Neural cell (in vitro differentiated cells): ENCODE measurements around the gene GRID1. TPM values are rescaled to one million over a fixed set of nuclear protein-coding genes. Genes with fewer than 3 reads are reported as not detected.

Source experiments
- H2AFZ ChIP-seq: fragments of 200-600, 300-800 bp; sonication (generic), shearing (Covaris generic); 2 replicates; pipeline ENCODE4 v1.6.0; 2014; ENCODE audit warnings: low read depth, mild to moderate bottlenecking, antibody characterized with exemption, low read length, moderate library complexity
- H3F3A ChIP-seq: fragments of 200-600 bp; shearing (Covaris generic); 2 replicates; pipeline ENCODE4 v1.6.1; 2016; ENCODE audit warnings: mild to moderate bottlenecking, moderate library complexity, mixed read lengths, antibody characterized with exemption, low read length; ENCODE audit not compliant: insufficient read depth, poor library complexity, severe bottlenecking
- H3K27ac ChIP-seq: fragments of 200-600, 300-800 bp; sonication (generic), shearing (Covaris generic); 2 replicates; pipeline ENCODE4 v1.5.1; 2014; ENCODE audit warnings: mild to moderate bottlenecking, low read length, moderate library complexity
- H3K27me3 ChIP-seq: fragments of 300-800, 200-600 bp; sonication (generic), shearing (Covaris generic); 2 replicates; pipeline ENCODE4 v1.6.0; 2014; ENCODE audit warnings: mild to moderate bottlenecking, low read depth, low read length, moderate library complexity; ENCODE audit not compliant: insufficient read depth
- H3K36me3 ChIP-seq: fragments of 300-800, 200-600 bp; sonication (generic), shearing (Covaris generic); 2 replicates; pipeline ENCODE4 v1.5.1; 2014; ENCODE audit warnings: mild to moderate bottlenecking, antibody characterized with exemption, low read length, moderate library complexity; ENCODE audit not compliant: insufficient read depth
- H3K4me2 ChIP-seq: fragments of 300-800, 200-600 bp; sonication (generic), shearing (Covaris generic); 2 replicates; pipeline ENCODE4 v1.6.0; 2014; ENCODE audit warnings: mild to moderate bottlenecking, low read length
- H3K4me3 ChIP-seq: fragments of 300-800, 200-600 bp; sonication (generic), shearing (Covaris generic); 2 replicates; pipeline ENCODE4 v1.5.1; 2014; ENCODE audit warnings: mild to moderate bottlenecking, low read length, moderate library complexity
- H3K79me2 ChIP-seq: fragments of 200-600 bp; shearing (Covaris generic); replicated peaks from 2 replicates; pipeline ENCODE4 v1.6.0; 2014; ENCODE audit warnings: mild to moderate bottlenecking, low read length, moderate library complexity; ENCODE audit not compliant: insufficient read depth
- H3K9ac ChIP-seq: fragments of 300-800, 200-600 bp; sonication (generic), shearing (Covaris generic); 2 replicates; pipeline ENCODE4 v1.6.1; 2016; ENCODE audit warnings: mild to moderate bottlenecking, low read length, mixed read lengths
- H3K9me2 ChIP-seq: fragments of 200-600 bp; shearing (Covaris generic); 2 replicates; pipeline ENCODE4 v1.6.1; 2016; ENCODE audit warnings: mild to moderate bottlenecking, low read length, mixed read lengths; ENCODE audit not compliant: insufficient read depth
- H3K9me3 ChIP-seq: fragments of 200-600, 300-800 bp; sonication (generic), shearing (Covaris generic); 2 replicates; pipeline ENCODE4 v1.6.1; 2016; ENCODE audit warnings: mild to moderate bottlenecking, mixed run types, low read length, moderate library complexity, mixed read lengths
- H4K20me1 ChIP-seq: fragments of 200-600 bp; shearing (Covaris generic); 2 replicates; pipeline ENCODE4 v1.6.1; 2016; ENCODE audit warnings: mild to moderate bottlenecking, mixed run types; ENCODE audit not compliant: insufficient read depth
- CTCF ChIP-seq: fragments of 450-650 bp; IDR thresholded peaks from 2 replicates; pipeline ENCODE4 v1.5.1; 2014; ENCODE audit warnings: antibody characterized with exemption, mild to moderate bottlenecking, moderate library complexity; ENCODE audit not compliant: poor library complexity, severe bottlenecking
- EP300 ChIP-seq: fragments of 450-650 bp; conservative IDR thresholded peaks from 2 replicates; pipeline ENCODE4 v1.6.1; 2014; ENCODE audit warnings: antibody characterized with exemption, mild to moderate bottlenecking, moderate library complexity; ENCODE audit not compliant: poor library complexity, severe bottlenecking
- EZH2 ChIP-seq: fragments of 200-600, 300-800 bp; shearing (Covaris generic), sonication (generic); IDR thresholded peaks from 2 replicates; pipeline ENCODE4 v1.6.1; 2014; ENCODE audit warnings: antibody characterized with exemption, low read length, borderline replicate concordance, mild to moderate bottlenecking; ENCODE audit not compliant: insufficient read depth, poor library complexity, severe bottlenecking
- MXI1 ChIP-seq: fragments of 450-650 bp; conservative IDR thresholded peaks from 2 replicates; pipeline ENCODE4 v1.6.1; 2014; ENCODE audit warnings: antibody characterized with exemption, mild to moderate bottlenecking; ENCODE audit not compliant: poor library complexity, severe bottlenecking
- POLR2AphosphoS5 ChIP-seq: IDR thresholded peaks from 2 replicates; pipeline ENCODE4 v1.6.1; 2012
- RAD21 ChIP-seq: fragments of 450-650 bp; conservative IDR thresholded peaks from 2 replicates; pipeline ENCODE4 v1.6.1; 2014; ENCODE audit warnings: antibody characterized with exemption, mild to moderate bottlenecking, moderate library complexity
- SMC3 ChIP-seq: fragments of 450-650 bp; conservative IDR thresholded peaks from 2 replicates; pipeline ENCODE4 v1.6.1; 2014; ENCODE audit warnings: antibody characterized with exemption, mild to moderate bottlenecking, moderate library complexity; ENCODE audit not compliant: poor library complexity
- TAF1 ChIP-seq: IDR thresholded peaks from 2 replicates; pipeline ENCODE4 v1.6.1; 2012; ENCODE audit warnings: low read depth
- polyA plus RNA-seq: library from polyadenylated mRNA; depleted of rRNA; stranded (reverse); fragments of >200 nt; gene quantifications from 2 replicates; pipeline ENCODE4 v1.2.3, GENCODE V29; 2014
- TF ChIP-seq, protein P1 (sequence below): IDR thresholded peaks from 2 replicates; pipeline ENCODE4 v1.6.1; 2012; ENCODE audit warnings: borderline replicate concordance

The GRID1 gene
- polyA plus RNA-seq, 1 donor from 2014 or later = 7.3 TPM

- H4K20me1 ChIP-seq = no peaks in the 10 kb centered on the region
- no peaks in the 10 kb centered on the region for H3K79me2 ChIP-seq
- H3K9me2 ChIP-seq = no peaks in the 10 kb centered on the region
- no peaks in the 10 kb centered on the region for H3K36me3 ChIP-seq
- no peaks in the 10 kb centered on the region for H3K9me3 ChIP-seq
- H3K4me3 ChIP-seq = peak overlapping the region; percentile 30
- TF ChIP-seq POLR2AphosphoS5 (no peak), RAD21 (no peak), EP300 (peak; percentile 11)
- H3K9ac ChIP-seq = peak overlapping the region; percentile 16
- H3K27ac ChIP-seq = peak overlapping the region; percentile 57
- no peak overlapping the region for H2AFZ ChIP-seq
- no peaks in the 10 kb centered on the region for H3K27me3 ChIP-seq
- H3F3A ChIP-seq = no peaks in the 10 kb centered on the region
- peak overlapping the region; percentile 25 for H3K4me2 ChIP-seq
These were observed 46.9 kb downstream of the GRID1 start for GRCh38 chr10:86319676-86320075.

DNA sequence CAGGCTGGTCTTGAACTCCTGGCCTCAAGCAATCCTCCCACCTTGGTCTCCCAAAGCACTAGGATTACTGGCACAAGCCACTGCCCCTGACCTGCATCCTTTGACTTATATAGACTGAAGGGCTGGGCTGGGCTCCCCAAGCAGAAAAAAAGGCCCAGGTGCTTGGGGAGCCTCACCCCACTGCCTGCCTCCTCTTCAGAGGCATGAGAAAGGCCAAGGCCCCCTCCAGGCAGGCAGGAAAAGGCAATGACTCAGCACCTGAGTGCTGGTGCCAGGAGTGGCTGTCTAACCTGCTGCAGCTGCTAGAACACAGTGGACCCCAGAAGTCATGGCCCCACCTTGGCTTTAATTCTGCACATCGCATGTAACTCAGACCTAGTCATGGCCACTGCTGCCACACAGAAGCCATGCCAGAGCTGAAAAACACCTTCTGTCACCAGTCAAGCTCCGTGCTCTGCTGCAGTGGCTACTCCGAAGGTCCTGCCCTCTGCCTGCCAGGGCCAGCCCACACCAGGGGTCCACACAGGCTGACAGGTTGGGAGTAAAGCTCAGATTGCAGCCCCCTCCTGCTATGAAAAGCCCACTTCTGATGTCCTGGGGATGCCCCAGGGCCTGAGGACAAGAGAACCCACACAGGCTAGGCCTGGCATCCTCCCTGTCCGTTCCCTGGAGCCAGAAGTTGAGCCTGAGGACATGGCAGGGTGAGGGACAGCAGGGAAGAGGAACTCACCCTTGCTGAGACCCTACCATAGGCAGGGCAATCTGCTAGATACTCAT is 48.5 kb downstream of the GRID1 start:
- H2AFZ ChIP-seq = no peak overlapping the region
- no peaks in the 10 kb centered on the region for H3K9me3 ChIP-seq
- no peak overlapping the region for H3K4me3 ChIP-seq
- TF ChIP-seq EZH2 (no peak), CTCF (no peak), TAF1 (no peak), RAD21 (no peak), EP300 (no peak), SMC3 (no peak), MXI1 (no peak), POLR2AphosphoS5 (no peak)
- TF ChIP-seq, protein P1, sequence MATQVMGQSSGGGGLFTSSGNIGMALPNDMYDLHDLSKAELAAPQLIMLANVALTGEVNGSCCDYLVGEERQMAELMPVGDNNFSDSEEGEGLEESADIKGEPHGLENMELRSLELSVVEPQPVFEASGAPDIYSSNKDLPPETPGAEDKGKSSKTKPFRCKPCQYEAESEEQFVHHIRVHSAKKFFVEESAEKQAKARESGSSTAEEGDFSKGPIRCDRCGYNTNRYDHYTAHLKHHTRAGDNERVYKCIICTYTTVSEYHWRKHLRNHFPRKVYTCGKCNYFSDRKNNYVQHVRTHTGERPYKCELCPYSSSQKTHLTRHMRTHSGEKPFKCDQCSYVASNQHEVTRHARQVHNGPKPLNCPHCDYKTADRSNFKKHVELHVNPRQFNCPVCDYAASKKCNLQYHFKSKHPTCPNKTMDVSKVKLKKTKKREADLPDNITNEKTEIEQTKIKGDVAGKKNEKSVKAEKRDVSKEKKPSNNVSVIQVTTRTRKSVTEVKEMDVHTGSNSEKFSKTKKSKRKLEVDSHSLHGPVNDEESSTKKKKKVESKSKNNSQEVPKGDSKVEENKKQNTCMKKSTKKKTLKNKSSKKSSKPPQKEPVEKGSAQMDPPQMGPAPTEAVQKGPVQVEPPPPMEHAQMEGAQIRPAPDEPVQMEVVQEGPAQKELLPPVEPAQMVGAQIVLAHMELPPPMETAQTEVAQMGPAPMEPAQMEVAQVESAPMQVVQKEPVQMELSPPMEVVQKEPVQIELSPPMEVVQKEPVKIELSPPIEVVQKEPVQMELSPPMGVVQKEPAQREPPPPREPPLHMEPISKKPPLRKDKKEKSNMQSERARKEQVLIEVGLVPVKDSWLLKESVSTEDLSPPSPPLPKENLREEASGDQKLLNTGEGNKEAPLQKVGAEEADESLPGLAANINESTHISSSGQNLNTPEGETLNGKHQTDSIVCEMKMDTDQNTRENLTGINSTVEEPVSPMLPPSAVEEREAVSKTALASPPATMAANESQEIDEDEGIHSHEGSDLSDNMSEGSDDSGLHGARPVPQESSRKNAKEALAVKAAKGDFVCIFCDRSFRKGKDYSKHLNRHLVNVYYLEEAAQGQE = no peak
- no peaks in the 10 kb centered on the region for H3K9me2 ChIP-seq
- H3K4me2 ChIP-seq = no peak overlapping the region
- H3K27ac ChIP-seq = no peak overlapping the region
- no peaks in the 10 kb centered on the region for H3K27me3 ChIP-seq
- H3K9ac ChIP-seq = no peak overlapping the region
- H3K79me2 ChIP-seq = no peaks in the 10 kb centered on the region
- no peaks in the 10 kb centered on the region for H4K20me1 ChIP-seq
- no peaks in the 10 kb centered on the region for H3K36me3 ChIP-seq
- H3F3A ChIP-seq = no peaks in the 10 kb centered on the region
